ENCODE measurements around the gene LUZP2.

Gene LUZP2

GRCh38 chr11:24820541-24820940 lies 323.7 kb downstream of the LUZP2 start:
- Histone ChIP-seq H3K27me3 (ENCODE audit: control insufficient read depth in 1 of 2, insufficient read depth in 2 of 2, low read length in 2 of 2) (no peaks in the 10 kb centered on the region), H3K9me3 (ENCODE audit: low read length) (no peaks in the 10 kb centered on the region), H3K4me1 (ENCODE audit: insufficient read depth, low read length) (no peaks in the 10 kb centered on the region), H3K36me3 (ENCODE audit: insufficient read depth, low read length) (no peaks in the 10 kb centered on the region), H3K27ac (ENCODE audit: low read depth, low read length) (no peak overlapping the region), H3K9ac (ENCODE audit: low read length) (no peak overlapping the region), H3K4me3 (ENCODE audit: low read depth in 1 of 2, low read length in 2 of 2) (no peak overlapping the region)

GRCh38 chr11:24828938-24829605 lies 332.2 kb downstream of the LUZP2 start:
- Histone ChIP-seq H3K4me3 (ENCODE audit: low read depth in 1 of 2, low read length in 2 of 2) (no peak overlapping the region), H3K4me1 (ENCODE audit: insufficient read depth, low read length) (no peaks in the 10 kb centered on the region), H3K27ac (ENCODE audit: low read depth, low read length) (no peak overlapping the region), H3K27me3 (ENCODE audit: control insufficient read depth in 1 of 2, insufficient read depth in 2 of 2, low read length in 2 of 2) (no peaks in the 10 kb centered on the region), H3K36me3 (ENCODE audit: insufficient read depth, low read length) (no peaks in the 10 kb centered on the region), H3K9ac (ENCODE audit: low read length) (no peak overlapping the region), H3K9me3 (ENCODE audit: low read length) (no peaks in the 10 kb centered on the region)

DNA sequence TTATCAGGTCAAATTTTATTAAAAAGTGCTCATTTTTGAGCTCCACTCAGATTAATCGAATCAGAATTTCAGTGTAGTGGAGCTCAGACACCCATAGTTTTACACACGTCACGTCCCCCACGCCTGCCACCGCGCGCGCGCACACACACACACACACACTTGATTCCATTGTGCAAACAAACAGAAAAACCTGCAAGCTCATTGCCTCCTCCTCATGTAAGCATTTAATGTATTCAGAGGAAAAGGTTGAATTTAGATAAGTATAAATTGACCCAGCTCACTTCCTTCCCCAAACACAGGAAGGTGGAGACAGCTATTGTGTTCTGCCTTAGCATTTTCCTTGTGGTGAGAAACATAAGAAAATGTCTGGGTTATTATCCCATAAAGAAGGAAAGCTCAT lies 336.7 kb downstream of the LUZP2 start:
- H3K36me3 ChIP-seq (ENCODE audit: insufficient read depth, low read length) = no peaks in the 10 kb centered on the region
- H3K27me3 ChIP-seq (ENCODE audit: control insufficient read depth in 1 of 2, insufficient read depth in 2 of 2, low read length in 2 of 2) = no peaks in the 10 kb centered on the region
- H3K9me3 ChIP-seq (ENCODE audit: low read length) = no peaks in the 10 kb centered on the region
- no peak overlapping the region for H3K4me3 ChIP-seq (ENCODE audit: low read depth in 1 of 2, low read length in 2 of 2)
- no peak overlapping the region for H3K27ac ChIP-seq (ENCODE audit: low read depth, low read length)
- H3K9ac ChIP-seq (ENCODE audit: low read length) = no peak overlapping the region
- no peaks in the 10 kb centered on the region for H3K4me1 ChIP-seq (ENCODE audit: insufficient read depth, low read length)

GRCh38 chr11:24837112-24837511 lies 340.3 kb downstream of the LUZP2 start:
- no peaks in the 10 kb centered on the region for H3K36me3 ChIP-seq (ENCODE audit: insufficient read depth, low read length)
- H3K4me1 ChIP-seq (ENCODE audit: insufficient read depth, low read length) = no peaks in the 10 kb centered on the region

GRCh38 chr11:24842308-24842707 lies 345.5 kb downstream of the LUZP2 start:
- Histone ChIP-seq H3K9me3 (ENCODE audit: low read length) (no peaks in the 10 kb centered on the region), H3K27ac (ENCODE audit: low read depth, low read length) (no peak overlapping the region), H3K4me3 (ENCODE audit: low read depth in 1 of 2, low read length in 2 of 2) (no peak overlapping the region), H3K36me3 (ENCODE audit: insufficient read depth, low read length) (no peaks in the 10 kb centered on the region), H3K27me3 (ENCODE audit: control insufficient read depth in 1 of 2, insufficient read depth in 2 of 2, low read length in 2 of 2) (no peaks in the 10 kb centered on the region), H3K9ac (ENCODE audit: low read length) (no peak overlapping the region), H3K4me1 (ENCODE audit: insufficient read depth, low read length) (no peaks in the 10 kb centered on the region)

More at GRCh38 chr11:24837112-24837511, 340.3 kb downstream of the LUZP2 start:
- H3K27ac ChIP-seq (ENCODE audit: low read depth, low read length) = no peak overlapping the region
- no peaks in the 10 kb centered on the region for H3K9me3 ChIP-seq (ENCODE audit: low read length)
- no peak overlapping the region for H3K9ac ChIP-seq (ENCODE audit: low read length)
- H3K27me3 ChIP-seq (ENCODE audit: control insufficient read depth in 1 of 2, insufficient read depth in 2 of 2, low read length in 2 of 2) = no peaks in the 10 kb centered on the region
- no peak overlapping the region for H3K4me3 ChIP-seq (ENCODE audit: low read depth in 1 of 2, low read length in 2 of 2)

- no peak overlapping the region for H3K27ac ChIP-seq (ENCODE audit: low read depth, low read length)
- H3K36me3 ChIP-seq (ENCODE audit: insufficient read depth, low read length) = no peaks in the 10 kb centered on the region
- no peak overlapping the region for H3K4me3 ChIP-seq (ENCODE audit: low read depth in 1 of 2, low read length in 2 of 2)
- no peak overlapping the region for H3K9ac ChIP-seq (ENCODE audit: low read length)
- H3K9me3 ChIP-seq (ENCODE audit: low read length) = no peaks in the 10 kb centered on the region
- H3K4me1 ChIP-seq (ENCODE audit: insufficient read depth, low read length) = no peaks in the 10 kb centered on the region
- no peaks in the 10 kb centered on the region for H3K27me3 ChIP-seq (ENCODE audit: control insufficient read depth in 1 of 2, insufficient read depth in 2 of 2, low read length in 2 of 2)
Measured at GRCh38 chr11:24844406-24844805, 347.6 kb downstream of the LUZP2 start.

DNA sequence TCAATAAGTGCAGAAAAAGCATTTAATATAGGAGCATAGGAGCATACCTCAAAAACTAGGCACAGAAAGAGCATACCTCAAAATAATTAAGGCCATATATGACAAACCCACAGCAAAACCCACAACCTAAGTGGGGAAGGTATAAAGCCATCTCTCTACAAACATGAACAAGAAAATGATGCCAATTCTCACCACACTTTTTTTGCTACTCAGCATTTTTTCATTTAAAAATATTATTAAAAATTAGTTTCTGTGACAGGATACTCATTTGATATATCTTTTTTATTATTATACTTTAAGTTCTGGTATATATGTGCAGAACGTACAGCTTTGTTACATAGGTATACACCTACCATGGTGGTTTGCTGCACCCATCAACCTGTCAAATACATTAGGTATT lies 352.0 kb downstream of the LUZP2 start:
- Histone ChIP-seq H3K9ac (ENCODE audit: low read length) (no peak overlapping the region), H3K27me3 (ENCODE audit: control insufficient read depth in 1 of 2, insufficient read depth in 2 of 2, low read length in 2 of 2) (no peaks in the 10 kb centered on the region), H3K9me3 (ENCODE audit: low read length) (no peaks in the 10 kb centered on the region), H3K4me1 (ENCODE audit: insufficient read depth, low read length) (no peaks in the 10 kb centered on the region), H3K4me3 (ENCODE audit: low read depth in 1 of 2, low read length in 2 of 2) (no peak overlapping the region), H3K36me3 (ENCODE audit: insufficient read depth, low read length) (no peaks in the 10 kb centered on the region), H3K27ac (ENCODE audit: low read depth, low read length) (no peak overlapping the region)

DNA sequence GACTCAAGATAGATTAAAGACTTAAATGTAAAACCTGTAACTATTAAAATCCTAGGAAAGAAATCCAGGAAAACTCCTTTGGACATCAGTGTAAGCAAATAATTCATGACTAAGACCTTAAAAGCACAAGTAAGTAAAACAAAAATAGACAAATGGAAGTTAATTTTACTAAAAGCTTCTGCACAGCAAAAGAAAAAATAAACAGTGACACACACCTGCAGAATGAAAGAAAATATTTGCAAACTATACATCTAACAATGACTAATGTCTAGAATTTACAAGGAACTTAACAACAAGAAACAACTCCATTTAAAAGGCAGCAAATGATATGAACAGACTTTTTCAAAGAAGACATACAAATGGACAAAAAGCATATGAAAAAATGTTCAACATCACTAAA lies 359.1 kb downstream of the LUZP2 start:
- no peaks in the 10 kb centered on the region for H3K4me1 ChIP-seq (ENCODE audit: insufficient read depth, low read length)
- H3K9me3 ChIP-seq (ENCODE audit: low read length) = no peaks in the 10 kb centered on the region
- no peaks in the 10 kb centered on the region for H3K36me3 ChIP-seq (ENCODE audit: insufficient read depth, low read length)
- no peaks in the 10 kb centered on the region for H3K27me3 ChIP-seq (ENCODE audit: control insufficient read depth in 1 of 2, insufficient read depth in 2 of 2, low read length in 2 of 2)
- no peak overlapping the region for H3K4me3 ChIP-seq (ENCODE audit: low read depth in 1 of 2, low read length in 2 of 2)
- H3K9ac ChIP-seq (ENCODE audit: low read length) = no peak overlapping the region
- no peak overlapping the region for H3K27ac ChIP-seq (ENCODE audit: low read depth, low read length)

DNA sequence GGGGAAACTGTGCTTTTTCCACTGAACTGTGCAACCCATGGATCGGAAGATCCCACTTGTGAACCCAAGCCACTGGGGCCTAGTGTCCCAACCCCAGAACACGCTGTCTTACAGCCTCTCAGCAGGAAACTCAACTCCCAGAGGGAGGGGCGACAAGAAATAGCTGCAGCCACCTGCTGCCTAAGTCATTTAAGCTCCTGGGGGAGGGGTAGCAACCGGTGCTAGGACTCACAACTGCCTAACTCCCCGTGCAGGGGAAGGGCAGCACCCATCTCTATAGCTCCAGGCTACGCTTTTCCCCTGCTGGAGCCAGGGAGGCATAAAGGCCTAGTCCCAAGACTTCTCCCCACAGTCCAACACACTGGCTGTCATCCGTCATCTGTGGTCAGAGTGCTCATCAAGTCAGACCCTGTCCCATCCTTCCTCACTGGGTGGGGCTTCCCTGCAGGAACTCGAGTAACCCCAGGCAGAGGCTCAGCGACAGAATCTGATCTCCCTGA lies 363.0 kb downstream of the LUZP2 start:
- H3K36me3 ChIP-seq (ENCODE audit: insufficient read depth, low read length) = no peaks in the 10 kb centered on the region
- no peak overlapping the region for H3K4me3 ChIP-seq (ENCODE audit: low read depth in 1 of 2, low read length in 2 of 2)
- no peak overlapping the region for H3K27ac ChIP-seq (ENCODE audit: low read depth, low read length)
- no peaks in the 10 kb centered on the region for H3K9me3 ChIP-seq (ENCODE audit: low read length)
- H3K9ac ChIP-seq (ENCODE audit: low read length) = no peak overlapping the region
- no peaks in the 10 kb centered on the region for H3K4me1 ChIP-seq (ENCODE audit: insufficient read depth, low read length)
- no peaks in the 10 kb centered on the region for H3K27me3 ChIP-seq (ENCODE audit: control insufficient read depth in 1 of 2, insufficient read depth in 2 of 2, low read length in 2 of 2)

DNA sequence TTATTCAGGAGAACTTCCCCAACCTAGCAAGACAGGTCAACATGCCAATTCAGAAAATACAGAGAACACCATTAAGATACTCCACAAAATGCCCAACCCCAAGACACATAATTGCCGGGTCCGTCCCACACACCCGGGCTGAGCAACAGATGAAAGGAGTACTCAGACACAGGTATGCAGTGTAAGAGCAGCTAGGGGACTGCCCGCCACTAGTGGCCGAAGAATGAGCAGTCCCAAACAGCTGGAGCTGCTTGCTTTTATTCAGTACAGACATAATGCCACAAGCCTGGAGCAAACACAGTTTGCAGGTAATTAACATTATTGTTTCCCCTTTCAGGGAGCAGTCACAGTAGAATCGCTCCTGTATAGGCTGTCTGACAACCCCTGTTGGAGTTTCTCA lies 364.6 kb downstream of the LUZP2 start:
- Histone ChIP-seq H3K9me3 (ENCODE audit: low read length) (no peaks in the 10 kb centered on the region), H3K4me1 (ENCODE audit: insufficient read depth, low read length) (no peaks in the 10 kb centered on the region), H3K27ac (ENCODE audit: low read depth, low read length) (no peak overlapping the region), H3K4me3 (ENCODE audit: low read depth in 1 of 2, low read length in 2 of 2) (no peak overlapping the region), H3K9ac (ENCODE audit: low read length) (no peak overlapping the region), H3K36me3 (ENCODE audit: insufficient read depth, low read length) (no peaks in the 10 kb centered on the region), H3K27me3 (ENCODE audit: control insufficient read depth in 1 of 2, insufficient read depth in 2 of 2, low read length in 2 of 2) (no peaks in the 10 kb centered on the region)

GRCh38 chr11:24866743-24867142 lies 369.9 kb downstream of the LUZP2 start:
- H3K27me3 ChIP-seq (ENCODE audit: control insufficient read depth in 1 of 2, insufficient read depth in 2 of 2, low read length in 2 of 2) = no peaks in the 10 kb centered on the region
- no peaks in the 10 kb centered on the region for H3K36me3 ChIP-seq (ENCODE audit: insufficient read depth, low read length)
- no peak overlapping the region for H3K9ac ChIP-seq (ENCODE audit: low read length)
- H3K4me3 ChIP-seq (ENCODE audit: low read depth in 1 of 2, low read length in 2 of 2) = no peak overlapping the region
- H3K4me1 ChIP-seq (ENCODE audit: insufficient read depth, low read length) = no peaks in the 10 kb centered on the region
- H3K9me3 ChIP-seq (ENCODE audit: low read length) = no peaks in the 10 kb centered on the region
- no peak overlapping the region for H3K27ac ChIP-seq (ENCODE audit: low read depth, low read length)

- no peaks in the 10 kb centered on the region for H3K4me1 ChIP-seq (ENCODE audit: insufficient read depth, low read length)
- no peak overlapping the region for H3K27ac ChIP-seq (ENCODE audit: low read depth, low read length)
- H3K9me3 ChIP-seq (ENCODE audit: low read length) = no peaks in the 10 kb centered on the region
- H3K4me3 ChIP-seq (ENCODE audit: low read depth in 1 of 2, low read length in 2 of 2) = no peak overlapping the region
- no peak overlapping the region for H3K9ac ChIP-seq (ENCODE audit: low read length)
- H3K27me3 ChIP-seq (ENCODE audit: control insufficient read depth in 1 of 2, insufficient read depth in 2 of 2, low read length in 2 of 2) = no peaks in the 10 kb centered on the region
- no peaks in the 10 kb centered on the region for H3K36me3 ChIP-seq (ENCODE audit: insufficient read depth, low read length)
Measured at GRCh38 chr11:24870048-24870447, 373.2 kb downstream of the LUZP2 start.

Data from muscle layer of colon (tissue), 2 donors.